K562 (cell line): ENCODE results near the gene GAS2L1. TPM values are rescaled to one million over a fixed set of nuclear protein-coding genes. Genes with fewer than 3 reads are reported as not detected.

ENCODE experiments used
- CHD1 ChIP-seq: fragments of 200-600 bp; sonication (generic); IDR thresholded peaks from one replicate; pipeline ENCODE4 v1.6.1; 2012; ENCODE audit warnings: mild to moderate bottlenecking, moderate library complexity, low read length, inconsistent platforms
- CSDE1 ChIP-seq, 2 experiments: fragments of 450-650 bp; IDR thresholded peaks; 2 replicates each; pipeline ENCODE4 v1.6.1; 2016; ENCODE audit warnings: mild to moderate bottlenecking in 1 of 2
- ETV5 ChIP-seq: sonication (generic); formaldehyde crosslinking; IDR thresholded peaks from 2 replicates; pipeline ENCODE4 v1.4.0; 2020; ENCODE audit warnings: low read depth, mild to moderate bottlenecking, missing genetic modification reagents
- FIP1L1 ChIP-seq: fragments of 200-400 bp; formaldehyde crosslinking; IDR thresholded peaks from 2 replicates; pipeline ENCODE4 v1.6.1; 2018; ENCODE audit warnings: mild to moderate bottlenecking, low read depth, low read length; ENCODE audit not compliant: poor library complexity, severe bottlenecking
- IRF9 ChIP-seq: fragments of 450-650 bp; IDR thresholded peaks from 2 replicates; pipeline ENCODE4 v1.6.1; 2016; ENCODE audit warnings: missing biosample characterization, missing genetic modification characterization
- NRF1 ChIP-seq, 2 experiments: fragments of 450-650 bp; IDR thresholded peaks in 1 of 2; conservative IDR thresholded peaks in 1 of 2; 2 replicates each; pipeline ENCODE4 v1.6.1; 2014; ENCODE audit warnings: mild to moderate bottlenecking in 2 of 2
- ZNF592 ChIP-seq: fragments of 450-650 bp; IDR thresholded peaks from 2 replicates; pipeline ENCODE4 v1.6.1; 2017; ENCODE audit warnings: antibody characterized with exemption, mild to moderate bottlenecking
- ZNF699 ChIP-seq: fragments of 250-450 bp; sonication (Bioruptor Pico); IDR thresholded peaks from 2 replicates; pipeline ENCODE4 v1.8.0; 2021; ENCODE audit warnings: mild to moderate bottlenecking, moderate library complexity; ENCODE audit not compliant: insufficient replicate concordance
- polyA plus RNA-seq, 8 experiments: library from polyadenylated mRNA; depleted of rRNA in 4 of 8; stranded (reverse) in 5 of 8; unstranded in 3 of 8; fragments of >200 nt; fragmentation: Nextera tagmentation in 2 of 8; fragmentation: Illumina TruSeq in 1 of 8; extraction: Ambion mirVana in 2 of 8; extraction: Trizol in 1 of 8; gene quantifications; 2 replicates each; pipeline versions ENCODE4 v1.2.1 to v1.2.3, GENCODE V29; 2011 to 2014; ENCODE audit warnings: inconsistent platforms in 1 of 8, missing spikeins in 1 of 8
- total RNA-seq, 7 experiments: library from RNA; depleted of rRNA in 6 of 7; stranded (reverse); fragments of >200 nt in 6 of 7; fragmentation: Illumina TruSeq in 2 of 7; extraction: Trizol in 2 of 7; gene quantifications; 2 replicates each; pipeline versions ENCODE4 v1.2.1 to v1.2.3, GENCODE V29; 2011 to 2021; ENCODE audit warnings: low replicate concordance in 1 of 7
- TF ChIP-seq, protein P1 (sequence below): fragments of 250-450 bp; sonication (Bioruptor Pico); IDR thresholded peaks from 2 replicates; pipeline ENCODE4 v1.8.0; 2021; ENCODE audit warnings: moderate library complexity, mild to moderate bottlenecking, inconsistent platforms
- TF ChIP-seq, protein P2 (sequence below): fragments of 450-650 bp; formaldehyde crosslinking; IDR thresholded peaks from 2 replicates; pipeline ENCODE4 v1.4.0; 2020; ENCODE audit warnings: mild to moderate bottlenecking, moderate library complexity
- TF ChIP-seq, protein P3 (sequence below): fragments of 450-650 bp; IDR thresholded peaks from 2 replicates; pipeline ENCODE4 v1.6.1; 2016; ENCODE audit warnings: borderline replicate concordance
- TF ChIP-seq, protein P4 (sequence below): sonication (generic); IDR thresholded peaks from 2 replicates; pipeline ENCODE4 v1.6.1; 2016

GAS2L1 gene
- total and polyA plus RNA-seq, 9 of the 15 experiments (the other 6 are each of a cell fraction or from before 2014, with no cell fraction given) = 0.56 to 19.7 (median 3.2) TPM

DNA sequence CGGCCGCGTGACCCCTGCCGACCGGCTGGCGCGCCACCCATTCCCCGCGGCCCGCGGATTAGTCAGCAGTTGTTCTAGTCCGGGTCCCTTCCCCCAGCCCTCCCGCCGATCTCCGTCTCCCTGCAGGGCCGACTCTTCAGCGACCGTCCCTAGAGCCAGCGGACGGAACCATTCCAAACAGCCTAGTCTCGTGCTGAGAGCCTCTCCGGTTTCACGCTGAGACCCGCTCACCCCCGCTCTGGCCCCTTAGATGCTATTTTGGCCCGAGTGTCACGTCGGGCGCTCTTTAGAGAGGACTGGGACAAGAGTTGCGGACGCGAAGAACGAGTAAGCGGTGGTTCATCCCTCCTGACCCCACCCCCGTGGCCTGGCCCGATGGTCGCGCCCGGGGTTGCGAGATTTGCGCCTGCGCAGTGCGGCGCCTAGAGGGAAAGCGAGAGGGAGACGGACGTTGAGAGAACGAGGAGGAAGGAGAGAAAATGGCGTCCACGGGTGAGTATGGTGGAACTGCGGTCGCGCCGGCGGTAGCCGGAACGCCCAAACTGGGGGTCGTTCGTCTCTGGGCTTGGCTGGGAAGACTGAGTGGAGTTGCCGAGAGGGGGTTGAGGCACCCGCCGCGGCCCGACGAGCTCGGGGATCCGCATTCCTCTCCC is 38.5 kb upstream of the GAS2L1 start, which contains the start of the genes EWSR1 and RHBDD3 (continued):
- TF ChIP-seq ZNF592 (no peak), CHD1 (peak; percentile 93), ETV5 (CRISPR knock-in tag) (no peak), CSDE1 (IDR thresholded peaks at IDR 0.05) (no peak; a peak in 1 of 4 replicates), NRF1 (conservative IDR thresholded peaks at IDR 0.05 in 1 of 2, IDR thresholded peaks at IDR 0.05 in 1 of 2) (peak; percentile 94 to 96), ZNF699 (CRISPR knock-in tag) (no peak), FIP1L1 (peak; percentile 74), IRF9 (tag) (no peak)
- TF ChIP-seq, protein P1, sequence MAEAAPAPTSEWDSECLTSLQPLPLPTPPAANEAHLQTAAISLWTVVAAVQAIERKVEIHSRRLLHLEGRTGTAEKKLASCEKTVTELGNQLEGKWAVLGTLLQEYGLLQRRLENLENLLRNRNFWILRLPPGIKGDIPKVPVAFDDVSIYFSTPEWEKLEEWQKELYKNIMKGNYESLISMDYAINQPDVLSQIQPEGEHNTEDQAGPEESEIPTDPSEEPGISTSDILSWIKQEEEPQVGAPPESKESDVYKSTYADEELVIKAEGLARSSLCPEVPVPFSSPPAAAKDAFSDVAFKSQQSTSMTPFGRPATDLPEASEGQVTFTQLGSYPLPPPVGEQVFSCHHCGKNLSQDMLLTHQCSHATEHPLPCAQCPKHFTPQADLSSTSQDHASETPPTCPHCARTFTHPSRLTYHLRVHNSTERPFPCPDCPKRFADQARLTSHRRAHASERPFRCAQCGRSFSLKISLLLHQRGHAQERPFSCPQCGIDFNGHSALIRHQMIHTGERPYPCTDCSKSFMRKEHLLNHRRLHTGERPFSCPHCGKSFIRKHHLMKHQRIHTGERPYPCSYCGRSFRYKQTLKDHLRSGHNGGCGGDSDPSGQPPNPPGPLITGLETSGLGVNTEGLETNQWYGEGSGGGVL = no peak
- TF ChIP-seq, protein P2, sequence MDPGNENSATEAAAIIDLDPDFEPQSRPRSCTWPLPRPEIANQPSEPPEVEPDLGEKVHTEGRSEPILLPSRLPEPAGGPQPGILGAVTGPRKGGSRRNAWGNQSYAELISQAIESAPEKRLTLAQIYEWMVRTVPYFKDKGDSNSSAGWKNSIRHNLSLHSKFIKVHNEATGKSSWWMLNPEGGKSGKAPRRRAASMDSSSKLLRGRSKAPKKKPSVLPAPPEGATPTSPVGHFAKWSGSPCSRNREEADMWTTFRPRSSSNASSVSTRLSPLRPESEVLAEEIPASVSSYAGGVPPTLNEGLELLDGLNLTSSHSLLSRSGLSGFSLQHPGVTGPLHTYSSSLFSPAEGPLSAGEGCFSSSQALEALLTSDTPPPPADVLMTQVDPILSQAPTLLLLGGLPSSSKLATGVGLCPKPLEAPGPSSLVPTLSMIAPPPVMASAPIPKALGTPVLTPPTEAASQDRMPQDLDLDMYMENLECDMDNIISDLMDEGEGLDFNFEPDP (CRISPR knock-in tag) = no peak
- TF ChIP-seq, protein P3, sequence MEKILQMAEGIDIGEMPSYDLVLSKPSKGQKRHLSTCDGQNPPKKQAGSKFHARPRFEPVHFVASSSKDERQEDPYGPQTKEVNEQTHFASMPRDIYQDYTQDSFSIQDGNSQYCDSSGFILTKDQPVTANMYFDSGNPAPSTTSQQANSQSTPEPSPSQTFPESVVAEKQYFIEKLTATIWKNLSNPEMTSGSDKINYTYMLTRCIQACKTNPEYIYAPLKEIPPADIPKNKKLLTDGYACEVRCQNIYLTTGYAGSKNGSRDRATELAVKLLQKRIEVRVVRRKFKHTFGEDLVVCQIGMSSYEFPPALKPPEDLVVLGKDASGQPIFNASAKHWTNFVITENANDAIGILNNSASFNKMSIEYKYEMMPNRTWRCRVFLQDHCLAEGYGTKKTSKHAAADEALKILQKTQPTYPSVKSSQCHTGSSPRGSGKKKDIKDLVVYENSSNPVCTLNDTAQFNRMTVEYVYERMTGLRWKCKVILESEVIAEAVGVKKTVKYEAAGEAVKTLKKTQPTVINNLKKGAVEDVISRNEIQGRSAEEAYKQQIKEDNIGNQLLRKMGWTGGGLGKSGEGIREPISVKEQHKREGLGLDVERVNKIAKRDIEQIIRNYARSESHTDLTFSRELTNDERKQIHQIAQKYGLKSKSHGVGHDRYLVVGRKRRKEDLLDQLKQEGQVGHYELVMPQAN = no peak
- TF ChIP-seq, protein P4, sequence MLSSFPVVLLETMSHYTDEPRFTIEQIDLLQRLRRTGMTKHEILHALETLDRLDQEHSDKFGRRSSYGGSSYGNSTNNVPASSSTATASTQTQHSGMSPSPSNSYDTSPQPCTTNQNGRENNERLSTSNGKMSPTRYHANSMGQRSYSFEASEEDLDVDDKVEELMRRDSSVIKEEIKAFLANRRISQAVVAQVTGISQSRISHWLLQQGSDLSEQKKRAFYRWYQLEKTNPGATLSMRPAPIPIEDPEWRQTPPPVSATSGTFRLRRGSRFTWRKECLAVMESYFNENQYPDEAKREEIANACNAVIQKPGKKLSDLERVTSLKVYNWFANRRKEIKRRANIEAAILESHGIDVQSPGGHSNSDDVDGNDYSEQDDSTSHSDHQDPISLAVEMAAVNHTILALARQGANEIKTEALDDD = peak; percentile 35; the same call in 1 of the 2 replicates
